ENCODE results near the gene ASCL3. TPM values are rescaled to one million over a fixed set of nuclear protein-coding genes. Genes with fewer than 3 reads are reported as not detected.

ASCL3 gene
- total RNA-seq, 8 experiments from 2014 or later: not detected

GRCh38 chr11:8964324-8965320 lies 21.8 kb upstream of the ASCL3 start, which contains the start of gene TMEM9B:
TMEM9B (minus strand) TSS chr11:8964442; CDS start chr11:8964313, 129 bp downstream.
- peak; percentile 85 to 95 (median 92) for ATAC-seq (replicated peaks in 6 of 8)
- in situ Hi-C loops (cut with MboI; ENCODE audit: low pct_unique_long_range_greater_than_20kb in 2 of 9, low sequenced_read_pairs in 9 of 9, unreplicated experiment in 9 of 9): no loop called here
- Histone ChIP-seq H3K4me3 (peak within 1 kb of the TSS; percentile 78 to 95 (median 91)), H3K4me1 (replicated peaks in 1 of 2) (peaks cover 10 to 16% of the 10 kb centered on the region in 2 donors), H3K27ac (peak within 1 kb of the TSS; percentile 75 to 86)
- WGBS, 10 experiments: 0 to 20% (median 0%) methylated on average over 2 to 15 of the region's 67 CpGs; no CpG with 5 or more reads in 2 of the 10 experiments

DNA sequence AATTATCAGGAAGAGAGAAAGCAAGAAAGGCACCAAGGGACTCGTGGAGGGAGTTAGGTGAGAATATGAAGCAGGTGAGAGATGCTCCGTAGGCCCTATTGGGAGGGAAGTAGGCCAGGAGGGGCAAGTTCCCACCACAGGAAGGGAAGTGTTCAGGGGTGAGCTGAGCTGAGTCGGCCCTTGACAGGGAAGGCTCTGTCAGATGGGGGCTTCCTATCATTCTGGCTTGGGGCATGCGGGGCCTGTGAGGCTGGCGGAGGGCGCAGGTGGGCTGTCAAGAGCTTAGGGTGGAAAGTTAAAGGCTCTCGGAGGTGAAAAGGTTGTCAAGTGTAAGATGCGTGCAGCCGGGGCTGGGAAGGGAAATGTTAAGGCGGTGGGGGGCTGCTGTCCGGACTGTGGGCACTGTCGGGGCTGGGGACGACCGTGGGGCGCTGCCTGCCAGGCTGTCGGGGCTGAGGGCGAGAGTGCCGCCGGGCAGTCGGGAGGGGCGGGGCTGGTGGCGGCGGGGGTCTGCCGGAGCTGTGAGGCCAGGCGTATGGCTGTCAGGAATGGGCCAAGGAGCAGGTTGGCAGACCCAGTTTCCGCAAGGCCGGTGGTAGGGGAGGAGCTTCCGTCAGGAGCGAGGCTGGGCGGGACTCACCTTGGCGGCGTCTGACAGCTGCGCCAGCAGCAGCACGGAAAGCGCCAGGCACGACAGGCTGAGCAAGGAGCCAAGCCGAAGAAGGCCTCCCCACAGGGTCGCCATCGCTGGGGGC lies 20.9 kb upstream of the ASCL3 start:
- WGBS, 10 experiments: 0 to 33% (median 13%) methylated on average over 1 to 4 of the region's 39 CpGs; no CpG with 5 or more reads in 4 of the 10 experiments
- Histone ChIP-seq H3K4me3 (peak overlapping the region; percentile 78 to 95 (median 91)), H3K27ac (peak overlapping the region; percentile 75 to 86), H3K4me1 (replicated peaks in 1 of 2) (peaks cover 14 to 16% of the 10 kb centered on the region in 2 donors)
- peak; percentile 49 to 76 (median 70) for ATAC-seq (replicated peaks in 6 of 8)
- in situ Hi-C loops (cut with MboI; ENCODE audit: low pct_unique_long_range_greater_than_20kb in 2 of 9, low sequenced_read_pairs in 9 of 9, unreplicated experiment in 9 of 9): no loop called here

- in situ Hi-C loops (cut with MboI; ENCODE audit: low pct_unique_long_range_greater_than_20kb in 2 of 9, low sequenced_read_pairs in 9 of 9, unreplicated experiment in 9 of 9): no loop called here
- ATAC-seq (replicated peaks in 6 of 8): no peak
- WGBS, 10 experiments: 0 to 80% (median 27%) methylated on average over 1 of the region's 2 CpGs; no CpG with 5 or more reads in 5 of the 10 experiments
- H3K27ac ChIP-seq: no peak overlapping the region
- peaks cover 14 to 16% of the 10 kb centered on the region in 2 donors for H3K4me1 ChIP-seq (replicated peaks in 1 of 2)
- peak overlapping the region in 2 of 5 donors; percentile 78 to 95 for H3K4me3 ChIP-seq
These were observed 20.0 kb upstream of the ASCL3 start for GRCh38 chr11:8962841-8963240.

DNA sequence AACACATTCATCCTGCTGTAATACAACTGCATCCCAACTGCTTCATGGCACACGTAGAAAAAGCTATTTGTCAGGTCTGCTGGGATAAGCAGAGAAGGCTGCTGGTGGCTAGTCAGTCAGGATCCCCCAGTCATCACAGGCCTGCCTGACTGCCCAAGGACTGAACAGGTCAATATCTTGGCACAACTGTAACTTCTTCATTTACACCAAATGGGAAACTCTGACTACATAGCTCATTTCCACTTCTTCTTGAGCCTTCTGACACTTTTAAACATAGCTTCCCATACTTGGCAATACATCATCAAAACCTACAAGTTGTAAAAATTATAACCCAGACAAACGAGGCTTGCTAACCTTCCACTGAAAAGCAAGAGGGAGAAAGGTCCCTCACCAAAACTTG lies 18.6 kb upstream of the ASCL3 start:
- in situ Hi-C loops (cut with MboI; ENCODE audit: low pct_unique_long_range_greater_than_20kb in 2 of 9, low sequenced_read_pairs in 9 of 9, unreplicated experiment in 9 of 9): no loop called here
- H3K4me1 ChIP-seq (replicated peaks in 1 of 2): peaks cover 14 to 16% of the 10 kb centered on the region in 2 donors
- WGBS, 10 experiments: 0 to 86% (median 55%) methylated on average over 1 to 2 of the region's 2 CpGs; no CpG with 5 or more reads in 4 of the 10 experiments
- no peak for ATAC-seq (replicated peaks in 6 of 8)
- no peak overlapping the region for H3K4me3 ChIP-seq
- H3K27ac ChIP-seq: no peak overlapping the region

DNA sequence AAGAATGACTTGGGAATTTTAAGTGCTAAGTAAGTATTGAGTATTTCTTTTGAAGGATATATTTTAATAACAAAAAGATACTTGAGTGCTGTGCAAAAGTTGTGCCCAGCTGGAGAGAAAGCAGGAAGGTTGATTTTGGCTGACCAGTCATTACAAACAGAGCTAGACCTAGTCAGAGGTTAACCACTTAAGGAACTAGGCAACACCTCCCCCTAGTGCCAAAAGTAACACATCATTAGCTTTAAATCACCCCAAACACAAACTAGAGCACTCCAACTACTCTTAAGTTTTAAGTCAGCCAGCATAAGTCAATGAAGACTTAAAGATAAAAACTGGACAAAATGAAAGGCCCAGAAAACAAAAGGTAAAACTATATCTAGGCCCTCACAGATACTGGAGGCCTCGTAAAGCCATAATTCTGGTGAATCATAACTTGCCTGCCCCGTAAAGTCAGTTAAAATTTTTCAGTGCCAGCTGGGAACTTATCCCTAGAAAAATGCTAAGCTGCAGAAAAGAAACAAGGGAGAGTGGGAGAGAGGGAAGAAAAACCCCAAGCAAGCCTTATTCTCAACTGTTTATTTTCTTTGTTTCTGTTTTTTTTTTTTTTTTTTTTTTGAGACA lies 16.8 kb upstream of the ASCL3 start:
- 6 to 80% (median 33%) methylated on average over 1 to 2 of the region's 2 CpGs; no CpG with 5 or more reads in 2 of the 10 experiments for WGBS, 10 experiments
- in situ Hi-C loops (cut with MboI; ENCODE audit: low pct_unique_long_range_greater_than_20kb in 2 of 9, low sequenced_read_pairs in 9 of 9, unreplicated experiment in 9 of 9): no loop called here
- ATAC-seq (replicated peaks in 6 of 8): peak in 2 of 8 experiments; percentile 2 to 8
- Histone ChIP-seq H3K4me3 (no peak overlapping the region), H3K27ac (no peak overlapping the region), H3K4me1 (replicated peaks in 1 of 2) (peaks cover 3 to 9% of the 10 kb centered on the region in 2 donors)

- no peak for ATAC-seq (replicated peaks in 6 of 8)
- H3K4me1 ChIP-seq (replicated peaks in 1 of 2): peaks cover 0 to 3% of the 10 kb centered on the region in 2 donors
- H3K4me3 ChIP-seq: no peak overlapping the region
- whole genome bisulfite sequencing, 10 experiments: 88 to 100% (median 94%) methylated on average over 1 to 4 of the region's 4 CpGs; no CpG with 5 or more reads in 2 of the 10 experiments
- in situ Hi-C loops (cut with MboI; ENCODE audit: low pct_unique_long_range_greater_than_20kb in 2 of 9, low sequenced_read_pairs in 9 of 9, unreplicated experiment in 9 of 9): no loop called here
- H3K27ac ChIP-seq: no peak overlapping the region
These were observed 14.0 kb upstream of the ASCL3 start for GRCh38 chr11:8956860-8957259.

- H3K4me1 ChIP-seq (replicated peaks in 1 of 2): no peaks in the 10 kb centered on the region
- no peak overlapping the region for H3K27ac ChIP-seq
- ATAC-seq (replicated peaks in 6 of 8): peak in 1 of 8 experiments; percentile 8
- 76 to 100% (median 95%) methylated on average over 1 to 3 of the region's 3 CpGs for WGBS, 10 experiments
- no peak overlapping the region for H3K4me3 ChIP-seq
- in situ Hi-C loops (cut with MboI; ENCODE audit: low pct_unique_long_range_greater_than_20kb in 2 of 9, low sequenced_read_pairs in 9 of 9, unreplicated experiment in 9 of 9): no loop called here
These were observed 6.1 kb upstream of the ASCL3 start for GRCh38 chr11:8948886-8949285.

GRCh38 chr11:8947230-8947943 lies 4.6 kb upstream of the ASCL3 start:
- Histone ChIP-seq H3K4me1 (replicated peaks in 1 of 2) (no peaks in the 10 kb centered on the region), H3K4me3 (no peak overlapping the region), H3K27ac (no peak overlapping the region)
- in situ Hi-C loops (cut with MboI; ENCODE audit: low pct_unique_long_range_greater_than_20kb in 2 of 9, low sequenced_read_pairs in 9 of 9, unreplicated experiment in 9 of 9): no loop called here
- WGBS, 10 experiments: 60 to 97% (median 88%) methylated on average over 1 to 4 of the region's 4 CpGs; no CpG with 5 or more reads in 1 of the 10 experiments
- no peak for ATAC-seq (replicated peaks in 6 of 8)

DNA sequence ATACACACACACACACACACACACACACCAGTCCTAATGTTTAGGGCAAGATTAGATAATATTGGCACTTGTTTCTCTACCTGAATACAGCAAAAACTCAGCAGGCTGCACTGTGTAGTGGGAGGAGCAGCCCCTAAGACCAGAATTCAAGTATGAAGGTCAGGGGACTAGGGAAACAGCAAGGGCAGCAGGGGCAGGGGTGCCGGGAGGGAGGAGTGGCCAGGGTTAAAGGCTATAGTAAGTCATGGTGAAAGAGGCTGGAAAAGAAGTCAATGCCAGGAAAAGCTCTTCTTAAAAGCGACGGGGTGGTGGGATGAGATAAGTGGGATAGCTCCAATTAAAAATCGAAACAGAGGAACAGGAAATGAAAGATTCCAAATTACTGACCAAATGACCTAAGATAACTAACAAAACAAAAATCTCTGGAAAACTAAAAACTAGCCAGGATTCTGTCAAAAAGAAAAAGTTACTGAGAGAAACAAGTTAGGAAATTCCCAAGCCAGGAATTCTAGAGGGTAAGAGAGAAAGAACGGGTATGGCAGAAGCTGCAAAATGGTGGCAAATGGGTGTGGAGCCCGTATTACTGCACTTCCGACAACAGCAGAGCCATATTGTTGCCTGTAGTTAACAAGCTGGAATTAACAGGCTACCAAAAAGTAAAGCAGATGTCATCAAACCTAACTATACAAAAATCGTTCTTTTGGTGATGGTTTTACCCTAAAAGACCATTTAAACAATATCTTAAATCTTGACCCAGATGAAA lies 1.3 kb downstream of the ASCL3 start:
- Histone ChIP-seq H3K27ac (no peak overlapping the region), H3K4me1 (replicated peaks in 1 of 2) (no peaks in the 10 kb centered on the region), H3K4me3 (no peak overlapping the region)
- ATAC-seq (replicated peaks in 6 of 8): no peak
- in situ Hi-C loops (cut with MboI; ENCODE audit: low pct_unique_long_range_greater_than_20kb in 2 of 9, low sequenced_read_pairs in 9 of 9, unreplicated experiment in 9 of 9): no loop called here
- WGBS, 10 experiments: 49 to 93% (median 75%) methylated on average over 3 to 8 of the region's 8 CpGs

DNA sequence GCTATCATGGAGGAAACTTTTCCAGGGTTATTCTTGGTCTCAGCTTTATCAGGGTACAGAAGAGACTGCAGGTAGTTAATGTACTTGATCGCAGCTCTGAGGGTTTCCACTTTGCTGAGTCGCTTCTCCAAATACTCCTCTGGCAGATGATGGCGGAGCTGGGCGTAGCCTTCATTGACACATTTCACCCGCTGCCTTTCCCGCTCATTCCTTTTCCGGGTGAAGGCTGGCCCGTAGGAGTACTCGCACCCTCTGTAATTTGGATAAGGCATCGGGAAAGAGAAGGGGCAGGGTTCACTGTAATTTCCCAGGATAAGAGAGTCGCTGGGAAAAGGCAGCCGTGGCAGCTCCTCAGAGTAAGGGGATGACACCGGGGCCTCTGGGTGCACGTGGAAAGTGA lies 5.2 kb downstream of the ASCL3 start:
- WGBS, 10 experiments: 58 to 100% (median 91%) methylated on average over 1 to 10 of the region's 14 CpGs; no CpG with 5 or more reads in 1 of the 10 experiments
- no peak overlapping the region for H3K4me3 ChIP-seq
- H3K4me1 ChIP-seq (replicated peaks in 1 of 2): peaks cover 0 to 6% of the 10 kb centered on the region in 2 donors
- in situ Hi-C loops (cut with MboI; ENCODE audit: low pct_unique_long_range_greater_than_20kb in 2 of 9, low sequenced_read_pairs in 9 of 9, unreplicated experiment in 9 of 9): no loop called here
- no peak overlapping the region for H3K27ac ChIP-seq
- ATAC-seq (replicated peaks in 6 of 8): no peak

DNA sequence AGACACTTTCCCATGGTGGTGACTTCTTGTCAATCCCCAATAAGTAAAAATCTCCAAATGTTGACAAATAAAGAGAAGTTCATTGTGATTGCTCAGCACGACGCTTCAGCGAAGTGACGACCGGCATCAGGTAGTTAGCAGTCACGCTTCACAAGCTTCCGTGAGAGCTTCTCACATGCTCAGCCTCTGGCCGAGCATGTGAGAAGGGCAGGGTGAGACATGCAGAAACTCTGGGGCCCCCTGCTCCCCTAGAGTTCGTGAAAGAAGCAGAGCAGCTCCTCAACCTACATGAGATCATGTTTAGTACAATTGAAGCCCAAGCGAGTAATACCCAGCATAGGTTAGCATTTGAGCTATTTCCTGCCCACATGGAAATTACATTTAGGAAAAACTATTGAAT lies 5.7 kb downstream of the ASCL3 start:
- H3K4me3 ChIP-seq: no peak overlapping the region
- in situ Hi-C loops (cut with MboI; ENCODE audit: low pct_unique_long_range_greater_than_20kb in 2 of 9, low sequenced_read_pairs in 9 of 9, unreplicated experiment in 9 of 9): no loop called here
- no peak for ATAC-seq (replicated peaks in 6 of 8)
- WGBS, 10 experiments: 60 to 100% (median 80%) methylated on average over 1 to 10 of the region's 10 CpGs; no CpG with 5 or more reads in 3 of the 10 experiments
- peaks cover 0 to 6% of the 10 kb centered on the region in 2 donors for H3K4me1 ChIP-seq (replicated peaks in 1 of 2)
- no peak overlapping the region for H3K27ac ChIP-seq
